ENCODE data around the gene NAGA. TPM values are rescaled to one million over a fixed set of nuclear protein-coding genes. Genes with fewer than 3 reads are reported as not detected.

NAGA gene
- total RNA-seq, 1 donor from 2014 or later: 34.9 TPM

DNA sequence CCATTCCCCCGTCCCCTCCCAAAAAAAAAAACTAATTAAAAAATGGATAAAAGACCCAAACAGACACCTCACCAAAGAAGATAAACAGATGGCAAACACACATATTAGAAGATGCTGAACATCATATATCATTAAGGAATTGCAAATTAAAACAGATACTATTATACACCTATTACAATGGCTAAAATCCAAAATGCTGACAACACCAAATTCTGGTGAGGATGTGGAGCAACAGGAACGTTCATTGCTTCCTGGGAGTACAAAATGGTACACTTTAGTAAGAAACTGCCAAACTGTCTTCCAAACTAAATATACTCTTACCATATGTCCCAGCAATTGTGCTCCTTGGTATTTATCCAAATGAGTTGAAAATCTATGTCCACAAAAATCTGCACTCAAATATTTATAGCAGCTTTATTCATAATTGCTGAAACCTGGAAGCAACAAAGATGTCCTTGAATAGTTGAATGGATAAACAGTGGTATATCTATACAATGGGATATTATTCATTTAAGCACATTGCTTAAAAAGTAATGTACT, 19.9 kb downstream of the NAGA start:
- no peak for DNase-seq (ENCODE audit: low spot score)

DNA sequence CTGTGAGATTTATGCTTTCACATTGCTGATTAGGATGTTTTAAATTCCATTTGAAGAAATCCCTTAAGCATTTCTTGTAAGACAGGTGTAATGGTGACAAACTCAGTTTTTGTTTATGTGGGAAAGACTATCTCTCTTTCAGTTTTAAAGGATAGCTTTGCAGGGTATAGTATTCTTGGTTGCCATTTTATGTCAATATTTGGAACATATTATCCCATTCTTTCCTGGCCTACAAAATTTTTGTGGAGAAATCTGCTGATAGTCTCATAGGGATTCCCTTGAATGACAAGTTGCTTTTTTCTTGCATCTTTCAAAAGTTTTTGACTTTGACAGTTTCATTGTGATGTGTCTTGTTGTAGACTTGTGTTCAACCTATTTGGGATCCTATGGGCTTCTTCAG, 28.8 kb downstream of the NAGA start:
- no peak for DNase-seq (ENCODE audit: low spot score)

GRCh38 chr22:42039271-42039670, 31.3 kb downstream of the NAGA start:
- no peak for DNase-seq (ENCODE audit: low spot score)

GRCh38 chr22:42035256-42035655, 35.4 kb downstream of the NAGA start:
- no peak for DNase-seq (ENCODE audit: low spot score)

GRCh38 chr22:42033263-42034181, 37.1 kb downstream of the NAGA start:
- DNase-seq (ENCODE audit: low spot score): no peak

GRCh38 chr22:42026705-42027104, 43.9 kb downstream of the NAGA start:
- no peak for DNase-seq (ENCODE audit: low spot score)

DNA sequence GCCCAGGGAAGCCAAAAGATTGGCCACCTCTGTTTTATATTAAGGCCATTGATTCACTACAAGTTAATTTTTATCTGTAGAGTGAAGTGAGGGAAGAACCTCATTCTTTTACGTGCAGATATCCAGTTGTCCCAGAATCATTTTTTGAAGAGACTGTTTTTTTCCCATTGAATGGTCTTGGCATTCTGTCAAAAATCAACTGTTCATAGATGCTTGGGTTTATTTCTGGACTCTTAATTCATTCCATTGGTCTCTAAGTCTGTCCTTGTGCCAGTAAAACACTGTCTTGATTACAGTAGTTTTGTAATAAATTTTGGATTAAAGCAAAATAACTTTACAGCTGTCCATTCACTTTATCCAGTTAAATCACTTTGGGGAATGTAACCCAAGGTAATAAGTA, 45.2 kb downstream of the NAGA start:
- no peak for DNase-seq (ENCODE audit: low spot score)

- no peak for DNase-seq (ENCODE audit: low spot score)
These were observed 48.3 kb downstream of the NAGA start for GRCh38 chr22:42022162-42022847.

- no peak for DNase-seq (ENCODE audit: low spot score)
These were observed 49.0 kb downstream of the NAGA start for GRCh38 chr22:42021571-42021970.

DNA sequence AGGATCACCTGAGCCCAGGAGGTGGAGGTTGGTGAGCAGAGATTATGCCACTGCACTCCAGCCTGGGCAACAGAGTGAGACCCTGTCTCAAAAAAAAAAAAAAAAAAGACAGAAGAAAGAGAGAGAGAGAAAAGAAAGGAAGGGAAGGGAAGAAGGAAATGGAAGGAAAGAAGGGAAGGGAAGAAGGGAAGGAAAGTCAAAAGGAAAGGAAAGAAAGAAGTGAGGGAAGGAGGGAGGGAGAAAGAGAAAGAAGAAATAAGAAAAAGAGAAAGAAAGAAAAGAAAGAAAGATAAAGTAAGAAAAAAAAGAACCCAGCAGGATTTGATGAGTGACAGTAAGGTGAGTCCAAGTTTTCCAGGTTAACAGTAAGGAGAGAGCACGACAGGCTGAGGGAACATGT, 52.4 kb downstream of the NAGA start:
- no peak for DNase-seq (ENCODE audit: low spot score)

DNA sequence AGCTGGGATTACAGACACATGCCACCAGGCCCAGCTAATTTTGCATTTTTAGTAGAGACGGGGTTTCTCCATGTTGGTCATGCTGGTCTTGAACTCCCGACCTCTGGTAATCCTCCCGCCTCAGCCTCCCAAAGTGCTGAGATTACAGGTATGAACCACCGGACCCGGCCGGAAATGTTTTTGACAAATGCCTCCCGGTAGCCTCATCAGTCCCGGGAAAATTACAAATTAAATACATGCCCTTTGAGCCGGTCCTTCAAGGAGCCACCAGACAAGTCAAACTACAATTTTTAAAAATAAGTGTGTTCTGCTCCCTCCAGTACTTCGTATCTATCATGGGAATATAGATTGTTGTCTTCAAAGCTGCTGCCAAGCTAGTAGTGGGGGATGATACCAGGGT, 54.5 kb downstream of the NAGA start:
- no peak for DNase-seq (ENCODE audit: low spot score)

DNA sequence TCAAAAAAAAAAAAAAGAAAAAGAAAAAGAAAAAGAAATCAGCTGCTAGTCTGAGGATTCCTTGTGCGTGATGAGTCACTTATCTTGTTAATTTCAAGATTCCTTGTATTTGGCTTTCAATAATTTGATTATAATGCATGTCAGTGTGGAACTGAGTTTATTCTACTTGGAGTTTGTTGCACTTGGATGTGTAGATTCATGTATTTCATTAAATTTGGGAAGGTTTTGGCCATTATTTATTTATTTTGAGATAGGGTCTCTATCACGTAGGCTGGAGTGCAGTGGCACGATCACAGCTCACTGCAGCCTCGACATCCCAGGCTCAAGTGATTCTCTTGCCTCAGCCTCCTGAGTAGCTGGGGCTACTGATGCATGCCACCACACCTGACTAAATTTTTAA, 57.2 kb downstream of the NAGA start:
- DNase-seq (ENCODE audit: low spot score): no peak

- DNase-seq (ENCODE audit: low spot score): no peak
These were observed 59.8 kb downstream of the NAGA start for GRCh38 chr22:42010778-42011177.

Other genes starting within 250 kb of the NAGA start
- 26.0 TPM for gene SREBF2, start 237.7 kb downstream of the NAGA start, total RNA-seq (ENCODE audit: insufficient read depth, low replicate concordance)
- not detected for gene SHISA8, start 155.7 kb downstream of the NAGA start, total RNA-seq (ENCODE audit: insufficient read depth, low replicate concordance)
- gene TNFRSF13C, start 144.0 kb downstream of the NAGA start, total RNA-seq (ENCODE audit: insufficient read depth, low replicate concordance): 0.48 TPM
- not detected for gene CENPM, start 123.7 kb downstream of the NAGA start, total RNA-seq (ENCODE audit: insufficient read depth, low replicate concordance)
- gene SEPTIN3, start 101.4 kb downstream of the NAGA start, total RNA-seq (ENCODE audit: insufficient read depth, low replicate concordance): 0.48 TPM
- 6.0 TPM for gene WBP2NL, start 72.0 kb downstream of the NAGA start, total RNA-seq (ENCODE audit: insufficient read depth, low replicate concordance)
- 15.4 TPM for gene PHETA2, start 3.4 kb upstream of the NAGA start, total RNA-seq (ENCODE audit: insufficient read depth, low replicate concordance)
- gene SMDT1, start 8.9 kb upstream of the NAGA start, total RNA-seq (ENCODE audit: insufficient read depth, low replicate concordance): 0.96 TPM
- 34.2 TPM for gene NDUFA6, start 20.0 kb upstream of the NAGA start, total RNA-seq (ENCODE audit: insufficient read depth, low replicate concordance)
- 1.2 TPM for gene CYP2D6, start 60.0 kb upstream of the NAGA start, total RNA-seq (ENCODE audit: insufficient read depth, low replicate concordance)
- gene TCF20, start 199.8 kb upstream of the NAGA start, total RNA-seq (ENCODE audit: insufficient read depth, low replicate concordance): 15.2 TPM